Gastroesophageal sphincter (tissue), 4 donors: ENCODE results near the gene POP4. TPM values are rescaled to one million over a fixed set of nuclear protein-coding genes. Genes with fewer than 3 reads are reported as not detected.

Experiments used
- ATAC-seq: fragments of 150-250 bp; one replicate; pipeline ENCODE4 v1.9.1; 2016; ENCODE audit warnings: mild to moderate bottlenecking, moderate library complexity
- H3K27ac ChIP-seq, 4 donors: fragments of 200-600 bp; sonication (generic) in 3 of 4; 1 replicate in 3 of 4; 2 replicates in 1 of 4; pipeline ENCODE4 v1.5.1; 2016 to 2019
- H3K27me3 ChIP-seq: fragments of 200-600 bp; sonication (generic); one replicate; pipeline ENCODE4 v1.5.1; 2019
- H3K36me3 ChIP-seq, 2 donors: fragments of 200-600 bp; sonication (generic); one replicate each; pipeline ENCODE4 v1.5.1; 2019; ENCODE audit warnings: control low read depth in 1 of 2
- H3K4me1 ChIP-seq, 3 donors: fragments of 200-600 bp; sonication (generic); 1 replicate in 2 of 3; 2 replicates in 1 of 3; pipeline ENCODE4 v1.5.1; 2016 to 2019; ENCODE audit warnings: control low read depth in 2 of 3
- H3K4me3 ChIP-seq, 2 donors: fragments of 200-600 bp; sonication (generic); one replicate each; pipeline ENCODE4 v1.5.1; 2019; ENCODE audit warnings: mild to moderate bottlenecking in 1 of 2, moderate library complexity in 1 of 2
- H3K9me3 ChIP-seq, 3 donors: fragments of 200-600 bp; sonication (generic); one replicate each; pipeline ENCODE4 v1.5.1; 2017 to 2019; ENCODE audit warnings: control low read depth in 2 of 3
- EP300 ChIP-seq: sonication (generic); formaldehyde crosslinking; IDR thresholded peaks from one replicate; pipeline ENCODE4 v1.6.1; 2017; ENCODE audit warnings: antibody characterized with exemption, mild to moderate bottlenecking
- POLR2A ChIP-seq, 2 donors: fragments of 450-650 bp; IDR thresholded peaks; one replicate each; pipeline ENCODE4 v1.6.1; 2017; ENCODE audit warnings: antibody characterized with exemption in 2 of 2, mild to moderate bottlenecking in 2 of 2, moderate library complexity in 1 of 2
- POLR2AphosphoS5 ChIP-seq: sonication (generic); formaldehyde crosslinking; IDR thresholded peaks from one replicate; pipeline ENCODE4 v1.6.1; 2017; ENCODE audit warnings: antibody characterized with exemption
- WGBS, 2 donors: methylation state at CpG; one replicate each; pipeline ENCODE4 v1.1.5; 2018; ENCODE audit warnings: low coverage in 1 of 2; 5-methylcytosine and 5-hydroxymethylcytosine counted together
- total RNA-seq, 4 donors: library from RNA; depleted of rRNA; stranded (reverse); fragments of >200 nt; gene quantifications; one replicate each; pipeline ENCODE4 v1.1.0, GENCODE V29; 2016
- TF ChIP-seq, protein P1 (sequence below), 4 experiments: fragments of 200-600 bp in 2 of 4; fragments of 450-650 bp in 2 of 4; sonication (generic) in 1 of 4; IDR thresholded peaks; one replicate each; pipeline ENCODE4 v1.5.1; 2017 to 2019; ENCODE audit warnings: antibody characterized with exemption in 4 of 4, mild to moderate bottlenecking in 2 of 4, moderate library complexity in 2 of 4

The POP4 gene
- total RNA-seq, 4 donors from 2014 or later = 41.4 to 79.7 (median 61.7) TPM

DNA sequence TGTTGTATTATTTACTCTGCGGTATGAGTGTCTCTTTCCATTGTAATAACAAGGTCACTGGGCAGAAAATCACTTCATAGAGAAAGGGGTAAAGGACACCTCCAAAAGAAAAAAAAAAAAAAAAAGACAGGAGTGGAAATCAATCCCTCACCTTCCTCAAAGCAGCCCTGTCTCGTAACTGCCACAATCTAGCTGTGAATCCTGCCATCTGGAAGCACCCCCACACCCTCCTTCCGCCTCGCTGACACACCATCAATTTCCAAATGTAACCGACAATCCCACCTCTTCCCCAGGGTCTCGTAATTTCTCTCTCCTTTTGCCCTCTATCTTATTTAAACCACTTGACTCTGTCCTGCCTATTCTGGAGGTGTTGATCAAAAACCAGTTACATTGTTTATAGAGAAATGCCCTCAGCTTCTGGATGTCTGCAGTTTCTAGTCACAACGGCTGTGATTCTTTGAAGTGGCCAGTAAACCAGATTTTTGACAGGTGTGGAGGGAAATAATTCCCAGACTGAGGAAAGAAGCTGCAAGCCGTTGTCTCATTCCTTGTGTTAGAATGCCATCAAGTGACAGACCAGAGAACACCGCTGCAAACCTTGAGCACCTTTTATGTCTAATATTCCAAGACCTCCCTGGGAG is 9.1 kb upstream of the POP4 start:
- no peak for ATAC-seq
- peaks cover 69% of the 10 kb centered on the region for H3K27me3 ChIP-seq
- WGBS, 2 donors = 15 to 24% methylated on average over 8 to 9 of the region's 9 CpGs
- H3K4me3 ChIP-seq = no peak overlapping the region
- no peaks in the 10 kb centered on the region for H3K9me3 ChIP-seq
- H3K27ac ChIP-seq = no peak overlapping the region
- no peaks in the 10 kb centered on the region for H3K36me3 ChIP-seq
- no peaks in the 10 kb centered on the region for H3K4me1 ChIP-seq
- TF ChIP-seq POLR2AphosphoS5 (no peak), EP300 (no peak), POLR2A (IDR thresholded peaks at IDR 0.05) (no peak)
- TF ChIP-seq, protein P1, sequence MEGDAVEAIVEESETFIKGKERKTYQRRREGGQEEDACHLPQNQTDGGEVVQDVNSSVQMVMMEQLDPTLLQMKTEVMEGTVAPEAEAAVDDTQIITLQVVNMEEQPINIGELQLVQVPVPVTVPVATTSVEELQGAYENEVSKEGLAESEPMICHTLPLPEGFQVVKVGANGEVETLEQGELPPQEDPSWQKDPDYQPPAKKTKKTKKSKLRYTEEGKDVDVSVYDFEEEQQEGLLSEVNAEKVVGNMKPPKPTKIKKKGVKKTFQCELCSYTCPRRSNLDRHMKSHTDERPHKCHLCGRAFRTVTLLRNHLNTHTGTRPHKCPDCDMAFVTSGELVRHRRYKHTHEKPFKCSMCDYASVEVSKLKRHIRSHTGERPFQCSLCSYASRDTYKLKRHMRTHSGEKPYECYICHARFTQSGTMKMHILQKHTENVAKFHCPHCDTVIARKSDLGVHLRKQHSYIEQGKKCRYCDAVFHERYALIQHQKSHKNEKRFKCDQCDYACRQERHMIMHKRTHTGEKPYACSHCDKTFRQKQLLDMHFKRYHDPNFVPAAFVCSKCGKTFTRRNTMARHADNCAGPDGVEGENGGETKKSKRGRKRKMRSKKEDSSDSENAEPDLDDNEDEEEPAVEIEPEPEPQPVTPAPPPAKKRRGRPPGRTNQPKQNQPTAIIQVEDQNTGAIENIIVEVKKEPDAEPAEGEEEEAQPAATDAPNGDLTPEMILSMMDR (IDR thresholded peaks at IDR 0.05) = no peak

DNA sequence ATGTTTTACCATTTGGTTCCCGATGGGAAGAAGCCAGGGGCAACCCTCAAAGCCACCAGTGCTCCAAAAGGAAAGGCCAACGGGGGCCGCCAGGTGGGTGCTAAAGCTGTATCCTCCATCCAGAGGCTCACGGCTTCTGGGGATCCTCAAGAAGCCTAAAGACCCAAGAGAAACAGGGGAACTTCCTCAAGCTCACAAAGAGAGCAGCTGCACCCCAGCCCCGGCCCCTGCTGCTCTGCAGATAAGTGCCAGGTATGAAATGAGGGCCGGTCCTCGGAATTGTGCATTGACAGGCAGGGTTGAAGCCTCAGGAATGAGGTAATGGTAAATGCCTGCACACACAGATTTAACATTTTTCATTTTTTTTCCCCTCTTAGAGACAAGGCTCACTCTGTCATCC is 8.0 kb upstream of the POP4 start:
- no peak for TF ChIP-seq POLR2AphosphoS5
- no peak for TF ChIP-seq EP300
- TF ChIP-seq POLR2A (IDR thresholded peaks at IDR 0.05) = no peak
- TF ChIP-seq, protein P1 (IDR thresholded peaks at IDR 0.05) = no peak
- no peak for ATAC-seq
- no peak overlapping the region for H3K27ac ChIP-seq
- no peaks in the 10 kb centered on the region for H3K36me3 ChIP-seq
- no peaks in the 10 kb centered on the region for H3K9me3 ChIP-seq
- H3K4me3 ChIP-seq = no peak overlapping the region
- WGBS, 2 donors = 40 to 52% methylated on average over 1 to 2 of the region's 7 CpGs
- H3K4me1 ChIP-seq = no peaks in the 10 kb centered on the region
- peaks cover 58% of the 10 kb centered on the region for H3K27me3 ChIP-seq

DNA sequence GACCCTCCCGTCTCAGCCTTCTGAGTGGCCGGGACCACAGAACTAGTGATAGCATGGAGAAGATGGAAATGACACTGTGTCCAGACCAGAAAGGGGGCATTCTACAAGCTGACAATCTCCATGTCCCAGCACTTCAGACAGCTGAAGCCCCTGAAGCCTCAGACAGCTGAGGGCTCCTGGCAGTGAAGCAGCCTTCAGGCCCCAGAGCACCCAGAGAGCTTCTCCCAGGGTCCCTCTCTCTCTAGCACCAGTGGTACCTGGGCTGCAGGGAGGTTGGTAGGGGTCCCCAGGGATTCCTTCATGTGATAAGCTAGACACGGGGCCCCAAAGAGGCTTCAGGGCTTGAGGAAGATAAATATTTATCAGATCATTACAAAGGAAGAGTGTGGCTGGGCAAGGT is 7.6 kb upstream of the POP4 start:
- Histone ChIP-seq H3K4me1 (no peaks in the 10 kb centered on the region), H3K36me3 (no peaks in the 10 kb centered on the region), H3K4me3 (no peak overlapping the region), H3K9me3 (no peaks in the 10 kb centered on the region), H3K27me3 (peaks cover 56% of the 10 kb centered on the region), H3K27ac (no peak overlapping the region)
- no peak for ATAC-seq
- WGBS, 2 donors = 0 to 69% methylated on average over 1 to 2 of the region's 3 CpGs
- no peak for TF ChIP-seq POLR2AphosphoS5
- no peak for TF ChIP-seq POLR2A (IDR thresholded peaks at IDR 0.05)
- TF ChIP-seq EP300 = no peak
- TF ChIP-seq, protein P1 (IDR thresholded peaks at IDR 0.05) = no peak

DNA sequence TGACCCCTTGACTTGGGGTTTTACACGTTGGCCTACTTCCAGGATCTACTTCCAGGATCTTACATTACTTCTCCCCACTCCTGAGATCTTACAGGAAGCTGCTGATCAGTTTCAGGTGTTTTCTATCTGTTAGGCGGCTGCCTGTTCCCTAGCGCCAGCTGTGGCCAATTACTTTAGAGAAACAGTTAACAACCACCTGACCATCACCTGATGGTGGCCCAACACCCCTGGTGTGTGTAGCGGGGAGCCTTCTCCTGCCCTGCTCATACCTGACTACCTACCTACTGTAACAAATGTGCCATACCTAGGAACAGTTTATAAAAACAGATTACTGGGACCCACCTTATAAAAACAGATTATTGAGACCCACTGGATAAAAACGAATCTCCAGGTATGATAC is 2.8 kb upstream of the POP4 start:
- no peaks in the 10 kb centered on the region for H3K9me3 ChIP-seq
- peaks cover 3 to 22% (median 5%) of the 10 kb centered on the region in 3 donors for H3K4me1 ChIP-seq
- ATAC-seq = no peak
- peaks cover 10% of the 10 kb centered on the region for H3K27me3 ChIP-seq
- TF ChIP-seq POLR2AphosphoS5 (no peak), EP300 (no peak), POLR2A (IDR thresholded peaks at IDR 0.05) (no peak)
- TF ChIP-seq, protein P1 (IDR thresholded peaks at IDR 0.05) = no peak
- 47 to 55% methylated on average over 2 to 3 of the region's 5 CpGs for WGBS, 2 donors
- peaks cover 0 to under 1% of the 10 kb centered on the region in 2 donors for H3K36me3 ChIP-seq
- H3K4me3 ChIP-seq = no peak overlapping the region
- H3K27ac ChIP-seq = no peak overlapping the region

DNA sequence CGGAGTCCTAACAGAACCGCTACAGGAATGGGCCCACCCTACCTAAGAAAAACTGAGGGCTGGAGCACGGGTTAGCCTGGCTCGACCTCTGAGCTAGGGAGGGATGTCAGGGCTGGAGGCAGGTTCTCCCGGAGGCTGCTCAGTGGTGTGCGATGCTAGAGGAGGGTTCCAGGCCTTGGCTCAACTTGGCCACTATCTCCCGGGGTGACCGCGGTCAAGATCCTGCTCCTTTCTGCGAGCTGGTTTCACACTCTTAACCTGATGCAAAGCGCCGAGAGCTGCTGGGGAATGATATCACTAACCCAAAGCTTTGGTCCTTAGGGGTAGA is 301 bp downstream of the POP4 start:
- Histone ChIP-seq H3K27me3 (no peaks in the 10 kb centered on the region), H3K4me1 (peaks cover 3 to 35% (median 5%) of the 10 kb centered on the region in 3 donors), H3K9me3 (no peaks in the 10 kb centered on the region), H3K27ac (peak overlapping the region; percentile 78 to 98 (median 96)), H3K36me3 (peaks cover 0 to 32% of the 10 kb centered on the region in 2 donors), H3K4me3 (peak overlapping the region; percentile 65 to 79)
- 0% methylated on average over 1 of the region's 12 CpGs; no CpG with 5 or more reads in 1 of the 2 donors for WGBS, 2 donors
- TF ChIP-seq POLR2AphosphoS5 (no peak), POLR2A (IDR thresholded peaks at IDR 0.05) (no peak), EP300 (no peak)
- TF ChIP-seq, protein P1 (IDR thresholded peaks at IDR 0.05) = no peak
- ATAC-seq = no peak
